Stimulated activated naive CD8-positive, alpha-beta T cell treated with anti-CD3 and anti-CD28 coated beads, Interleukin-15, amount 100 ng/mL, for 72 hours (primary cell): ENCODE results near the gene KDM2A.
"Not testable (repeated sequence)": the region's sequence is repeated elsewhere in the genome, so short reads cannot be mapped to it uniquely, and the experiment has no call there.

ENCODE experiments used
- ATAC-seq: fragments of 150-1000 bp; cut with Tn5 transposase; 2 replicates; pipeline ENCODE4 v1.10.0; 2021; ENCODE audit warnings: mild to moderate bottlenecking, moderate library complexity
- DNase-seq, 2 donors: peaks; one replicate each; pipeline ENCODE4 v3.0.0; 2021 to 2022
- H3K27ac Mint-ChIP-seq, 2 donors: one replicate each; pipeline ENCODE4 v1.8.0; 2022; ENCODE audit warnings: mild to moderate bottlenecking in 2 of 2, mixed read lengths in 2 of 2, moderate library complexity in 2 of 2
- H3K27me3 Mint-ChIP-seq: one replicate; pipeline ENCODE4 v1.8.0; 2022; ENCODE audit warnings: mixed read lengths
- H3K4me1 Mint-ChIP-seq: one replicate; pipeline ENCODE4 v1.8.0; 2022; ENCODE audit warnings: mild to moderate bottlenecking, mixed read lengths
- H3K4me3 Mint-ChIP-seq, 2 donors: one replicate each; pipeline ENCODE4 v1.8.0; 2022; ENCODE audit warnings: mild to moderate bottlenecking in 2 of 2, mixed read lengths in 2 of 2, moderate library complexity in 1 of 2
- H3K9me3 Mint-ChIP-seq, 2 donors: one replicate each; pipeline ENCODE4 v1.8.0; 2022; ENCODE audit warnings: mixed read lengths in 2 of 2

The KDM2A gene

DNA sequence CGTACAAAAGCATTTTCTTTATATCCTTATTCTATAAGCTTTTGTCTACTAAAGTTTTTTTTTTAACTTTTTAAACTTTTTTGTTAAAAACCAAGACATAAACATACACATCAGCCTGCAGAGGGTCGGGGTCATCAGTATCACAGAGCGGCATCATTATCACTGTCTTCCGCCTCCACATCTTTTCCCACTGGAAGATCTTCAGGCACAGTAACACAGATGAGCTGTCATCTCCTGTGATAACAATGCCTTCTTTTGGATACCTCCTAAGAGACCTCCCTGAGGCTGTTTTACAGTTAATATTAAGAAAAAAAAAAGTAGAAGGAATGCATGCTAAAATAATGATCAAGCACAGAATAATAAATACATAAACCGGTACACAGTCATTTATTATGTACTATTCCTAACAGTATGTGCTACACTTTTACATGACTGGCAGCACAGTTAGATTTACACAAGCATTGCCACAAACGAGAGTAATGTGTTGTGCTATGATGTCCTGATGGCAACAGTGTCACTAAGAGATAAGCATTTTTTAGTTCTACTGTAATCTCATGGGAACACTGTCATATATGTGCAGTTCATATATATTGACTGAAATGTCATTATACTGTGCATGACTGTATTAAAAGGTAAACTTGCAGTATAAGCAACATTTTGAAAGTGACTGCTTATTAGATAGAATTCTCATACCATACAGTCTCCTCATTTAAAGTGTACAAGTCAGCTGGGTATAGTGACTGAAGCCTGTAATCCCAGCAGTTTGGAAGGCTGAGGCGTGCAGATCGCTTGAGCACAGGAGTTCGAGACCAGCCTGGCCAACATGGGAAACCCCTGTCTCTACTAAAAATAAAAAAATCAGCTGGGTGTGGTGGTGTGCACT lies 58.6 kb downstream of the KDM2A start:
- no peaks in the 10 kb centered on the region for H3K9me3 Mint-ChIP-seq
- H3K27me3 Mint-ChIP-seq, result no peaks in the 10 kb centered on the region
- peak overlapping the region in 1 of 2 donors; percentile 49 for H3K27ac Mint-ChIP-seq
- ATAC-seq (no peak), DNase-seq (no peak)
- no peak overlapping the region for H3K4me3 Mint-ChIP-seq
- peaks cover 33% of the 10 kb centered on the region for H3K4me1 Mint-ChIP-seq

DNA sequence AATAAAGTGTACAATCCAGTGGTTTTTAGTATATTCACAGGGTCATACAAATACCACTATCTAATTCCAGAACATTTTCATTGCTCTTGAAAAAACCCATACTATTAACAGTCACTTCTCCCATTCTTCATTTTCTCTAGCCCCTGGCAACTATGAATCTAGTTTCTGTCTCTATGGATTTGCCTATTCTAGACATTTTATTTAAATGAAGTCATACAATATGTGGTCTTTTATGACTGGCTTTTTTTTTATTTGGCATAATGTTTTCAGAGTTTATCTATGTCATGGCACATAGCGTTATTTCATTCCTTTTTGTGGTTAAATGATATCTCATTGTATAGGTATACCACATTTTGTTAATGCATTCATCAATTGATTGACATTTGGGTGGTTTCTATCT lies 59.4 kb downstream of the KDM2A start:
- ATAC-seq (no peak), DNase-seq (no peak)
- Mint-ChIP-seq H3K27ac (no peak overlapping the region), H3K9me3 (no peaks in the 10 kb centered on the region), H3K4me3 (no peak overlapping the region), H3K4me1 (peaks cover 33% of the 10 kb centered on the region), H3K27me3 (no peaks in the 10 kb centered on the region)

DNA sequence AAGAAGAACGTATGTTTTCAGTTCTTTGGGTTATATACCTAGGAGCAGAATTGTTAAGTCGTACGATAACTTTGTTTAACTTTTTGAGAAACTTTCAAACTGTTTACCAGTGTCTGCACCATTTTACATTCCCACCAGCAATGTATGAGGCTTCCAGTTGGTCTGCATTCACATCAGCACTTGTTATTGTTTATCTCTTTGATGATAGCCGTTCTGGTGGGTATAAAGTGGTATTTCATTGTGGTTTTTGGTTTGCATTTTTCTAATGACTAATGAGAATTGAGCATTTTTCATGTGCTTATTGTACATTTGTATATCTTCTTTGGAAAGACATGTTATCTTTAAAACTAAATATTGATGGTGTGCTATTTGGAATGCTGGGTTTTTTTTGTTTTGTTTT lies 59.8 kb downstream of the KDM2A start:
- Mint-ChIP-seq H3K4me3 (no peak overlapping the region), H3K27ac (no peak overlapping the region), H3K4me1 (peaks cover 33% of the 10 kb centered on the region), H3K9me3 (no peaks in the 10 kb centered on the region), H3K27me3 (no peaks in the 10 kb centered on the region)
- ATAC-seq (no peak), DNase-seq (no peak)

DNA sequence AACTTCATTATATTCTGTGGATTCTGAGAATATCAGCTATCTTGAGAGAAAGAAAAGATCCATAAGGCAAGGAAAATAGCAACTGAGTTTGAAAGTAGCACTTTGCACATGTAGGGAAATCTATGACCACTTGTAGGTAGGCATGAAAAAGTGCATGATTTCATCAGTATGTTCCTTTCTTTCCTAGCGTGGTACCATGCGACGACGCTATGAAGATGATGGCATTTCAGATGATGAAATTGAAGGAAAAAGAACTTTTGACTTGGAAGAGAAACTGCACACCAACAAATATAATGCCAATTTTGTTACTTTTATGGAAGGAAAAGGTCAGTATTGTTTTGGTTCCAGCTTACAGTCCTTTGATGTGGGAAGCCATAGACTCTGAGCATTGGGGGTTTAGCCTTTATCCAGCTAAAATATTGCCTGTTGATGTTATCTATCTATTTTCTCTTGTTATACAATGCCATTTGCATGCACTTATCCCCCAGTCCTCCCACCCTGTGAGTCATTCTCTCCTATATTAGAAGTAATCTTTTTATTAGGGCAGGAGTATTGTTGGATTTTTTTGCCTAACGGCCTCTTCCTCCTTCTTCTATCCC lies 60.9 kb downstream of the KDM2A start:
- Mint-ChIP-seq H3K9me3 (no peaks in the 10 kb centered on the region), H3K27ac (no peak overlapping the region)
- ATAC-seq, result no peak

DNA sequence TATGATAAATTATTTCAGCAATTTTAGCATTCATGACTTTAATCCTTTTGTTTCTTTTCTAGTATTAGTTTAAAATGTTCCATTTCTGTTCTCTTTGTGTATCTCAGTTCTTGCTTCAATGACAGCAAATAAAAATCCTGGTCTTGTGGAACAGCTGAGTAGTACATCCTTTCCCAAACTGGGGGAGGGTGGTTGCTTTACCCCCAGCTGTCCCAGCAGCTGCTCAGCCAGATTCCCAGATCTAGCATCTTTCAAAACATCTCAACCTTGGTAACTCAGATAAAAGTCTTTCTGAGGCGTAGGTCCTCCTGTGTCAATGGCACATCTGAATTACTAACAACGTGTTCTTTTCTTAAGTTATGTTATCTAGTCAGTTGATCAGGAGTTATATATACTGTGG lies 75.0 kb downstream of the KDM2A start:
- Mint-ChIP-seq H3K27me3 (no peaks in the 10 kb centered on the region), H3K27ac (no peak overlapping the region), H3K4me1 (peaks cover 13% of the 10 kb centered on the region), H3K4me3 (no peak overlapping the region), H3K9me3 (no peaks in the 10 kb centered on the region)
- DNase-seq, result no peak
- ATAC-seq, result no peak

More for the DNA sequence above, 60.9 kb downstream of the KDM2A start:
- Mint-ChIP-seq H3K4me1 (peaks cover 28% of the 10 kb centered on the region), H3K27me3 (no peaks in the 10 kb centered on the region), H3K4me3 (no peak overlapping the region)
- no peak for DNase-seq

DNA sequence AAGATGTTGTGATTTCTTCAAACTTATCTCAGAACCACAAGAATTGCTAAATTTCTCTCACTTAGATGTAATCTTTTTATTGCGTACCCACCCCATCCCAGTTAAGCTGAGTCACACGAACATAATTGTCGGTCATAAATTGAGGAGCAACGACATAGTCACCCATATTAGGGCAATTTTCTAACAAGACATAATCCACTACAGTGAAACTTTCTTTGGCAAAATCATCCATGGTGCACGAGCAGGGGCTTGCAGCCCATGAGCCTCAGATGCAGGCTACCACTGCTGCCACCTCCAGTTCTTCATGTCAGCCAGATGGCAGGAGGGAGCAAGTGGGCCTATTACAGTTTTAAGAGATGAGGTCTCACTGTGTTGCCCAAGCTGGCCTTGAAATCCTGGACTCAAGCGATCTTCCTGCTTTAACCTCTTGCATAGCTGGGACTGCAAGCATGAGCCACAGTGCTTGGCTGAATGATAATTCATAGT lies 77.0 kb downstream of the KDM2A start:
- Mint-ChIP-seq H3K27ac (no peak overlapping the region), H3K9me3 (no peaks in the 10 kb centered on the region), H3K4me1 (no peaks in the 10 kb centered on the region), H3K4me3 (no peak overlapping the region), H3K27me3 (no peaks in the 10 kb centered on the region)
- ATAC-seq, result no peak
- no peak for DNase-seq

DNA sequence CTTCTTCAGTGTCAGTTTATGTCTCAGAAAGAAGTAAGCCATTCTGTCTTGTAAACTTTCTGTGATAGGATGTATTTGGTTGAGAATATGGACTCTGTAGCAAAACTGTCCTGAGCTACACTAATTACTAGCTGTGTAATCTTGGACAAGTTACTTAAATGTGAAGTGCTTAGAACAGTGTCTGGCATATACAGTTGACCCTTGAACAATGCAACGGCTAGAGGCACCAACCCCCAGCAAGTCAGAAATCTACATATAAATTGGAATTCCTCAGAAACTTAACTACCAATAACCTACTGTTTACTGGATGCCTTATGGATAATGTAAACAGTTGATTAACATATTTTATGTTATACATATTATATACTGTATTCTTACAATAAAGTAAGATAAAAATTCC lies 78.5 kb downstream of the KDM2A start:
- Mint-ChIP-seq H3K27ac (no peak overlapping the region), H3K4me1 (no peaks in the 10 kb centered on the region), H3K9me3 (no peaks in the 10 kb centered on the region), H3K4me3 (no peak overlapping the region), H3K27me3 (no peaks in the 10 kb centered on the region)
- ATAC-seq (no peak), DNase-seq (no peak)

DNA sequence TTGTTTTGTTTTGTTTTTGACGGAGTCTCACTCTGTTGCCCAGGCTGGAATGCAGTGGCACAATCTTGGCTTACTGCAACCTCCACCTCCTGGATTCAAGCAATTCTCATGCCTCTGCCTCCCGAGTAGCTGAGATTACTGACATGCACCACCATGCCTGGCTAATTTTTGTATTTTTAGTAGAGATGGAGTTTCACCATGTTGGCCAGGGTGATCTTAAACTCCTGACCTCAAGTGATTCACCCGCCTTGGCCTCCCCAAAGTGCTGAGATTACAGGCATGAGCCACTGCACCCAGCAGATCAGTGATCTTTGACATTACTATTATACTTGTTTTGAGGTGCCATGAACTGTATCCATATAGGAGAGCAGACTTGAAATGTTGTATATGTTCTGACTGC lies 79.7 kb downstream of the KDM2A start:
- not testable (repeated sequence) for H3K27me3 Mint-ChIP-seq, H3K4me3 Mint-ChIP-seq, DNase-seq, H3K9me3 Mint-ChIP-seq, ATAC-seq, H3K4me1 Mint-ChIP-seq, H3K27ac Mint-ChIP-seq

DNA sequence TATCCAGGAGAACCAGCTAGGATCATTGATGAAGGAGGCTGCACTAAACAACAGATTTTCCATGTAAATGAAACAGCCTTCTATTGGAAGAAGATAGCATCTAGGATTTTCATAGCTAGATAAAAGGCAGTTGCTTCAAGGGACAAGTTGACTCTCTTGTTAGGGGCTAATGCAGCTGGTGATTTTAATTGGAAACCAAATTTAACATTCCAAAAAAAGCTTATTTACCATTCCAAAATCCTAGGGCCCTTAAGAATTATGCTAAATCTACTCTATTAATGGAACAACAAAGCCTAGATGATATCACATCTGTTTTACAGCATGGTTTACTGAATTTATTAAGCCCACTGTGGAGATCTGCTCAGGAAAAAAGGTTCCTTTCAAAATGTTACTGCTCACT lies 80.7 kb downstream of the KDM2A start:
- H3K27ac Mint-ChIP-seq, result no peak overlapping the region
- no peaks in the 10 kb centered on the region for H3K9me3 Mint-ChIP-seq
- H3K27me3 Mint-ChIP-seq, result no peaks in the 10 kb centered on the region
- H3K4me1 Mint-ChIP-seq, result no peaks in the 10 kb centered on the region
- DNase-seq (no peak), ATAC-seq (no peak)
- no peak overlapping the region for H3K4me3 Mint-ChIP-seq

DNA sequence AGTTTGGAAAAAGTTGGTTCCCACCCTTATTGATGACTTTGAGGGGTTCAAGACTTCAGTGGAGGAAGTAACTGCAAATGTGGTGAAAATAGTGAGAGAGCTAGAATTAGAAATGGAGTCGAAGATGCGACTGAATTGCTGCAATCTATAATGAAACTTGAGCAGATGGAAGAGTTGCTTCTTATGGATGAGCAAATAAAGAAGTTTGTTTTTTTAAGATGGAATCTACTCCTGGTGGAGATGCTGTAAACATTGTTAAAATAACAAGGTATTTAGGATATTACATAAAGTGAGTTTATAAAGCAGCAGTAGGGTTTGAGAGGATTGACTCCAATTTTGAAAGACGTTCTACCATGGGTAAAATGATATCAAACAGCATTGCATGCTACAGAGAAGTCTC lies 83.0 kb downstream of the KDM2A start:
- ATAC-seq (no peak), DNase-seq (no peak)
- H3K27me3 Mint-ChIP-seq, result no peaks in the 10 kb centered on the region
- no peak overlapping the region for H3K27ac Mint-ChIP-seq
- H3K4me1 Mint-ChIP-seq, result no peaks in the 10 kb centered on the region
- H3K9me3 Mint-ChIP-seq, result no peaks in the 10 kb centered on the region
- no peak overlapping the region for H3K4me3 Mint-ChIP-seq

DNA sequence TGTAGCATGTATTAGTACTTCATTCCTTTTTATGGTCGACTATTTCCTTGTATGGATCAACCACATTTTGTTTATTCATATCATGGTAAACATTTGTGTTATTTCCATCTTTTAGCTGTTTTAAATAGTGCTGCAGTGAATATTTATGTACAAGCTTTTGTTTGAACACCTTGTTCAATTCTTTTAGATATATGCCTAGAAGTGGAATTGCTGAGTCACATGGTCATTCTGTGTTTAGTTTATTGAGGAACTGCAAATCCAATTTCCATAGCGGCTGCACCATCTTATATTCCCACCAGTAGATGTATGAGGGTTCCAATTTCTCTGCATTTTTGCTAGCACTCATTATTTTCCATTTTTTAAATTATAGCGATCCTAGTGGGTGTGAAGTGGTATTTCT lies 85.8 kb downstream of the KDM2A start:
- Mint-ChIP-seq H3K9me3 (no peaks in the 10 kb centered on the region), H3K27ac (no peak overlapping the region), H3K27me3 (no peaks in the 10 kb centered on the region), H3K4me3 (no peak overlapping the region), H3K4me1 (no peaks in the 10 kb centered on the region)
- ATAC-seq, result no peak
- no peak for DNase-seq

DNA sequence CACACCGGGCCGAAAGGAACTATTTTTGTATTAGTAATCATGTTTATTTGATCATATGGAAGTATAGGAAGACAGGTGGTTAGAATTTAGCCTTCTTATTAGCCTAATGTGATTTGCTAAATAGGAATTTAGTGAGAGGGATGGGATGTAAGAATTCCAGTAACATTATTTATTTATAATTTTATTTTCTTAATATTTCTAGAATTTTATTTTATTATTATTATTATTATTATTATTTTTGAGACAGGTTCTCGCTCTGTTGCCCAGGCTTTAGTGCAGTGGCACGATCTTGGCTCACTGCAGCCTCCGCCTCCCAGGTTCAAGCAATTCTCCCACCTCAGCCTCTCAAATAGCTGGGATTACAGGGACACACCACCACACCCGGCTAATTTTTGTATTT lies 90.2 kb downstream of the KDM2A start:
- H3K27me3 Mint-ChIP-seq, H3K9me3 Mint-ChIP-seq, H3K4me3 Mint-ChIP-seq, H3K27ac Mint-ChIP-seq, DNase-seq, ATAC-seq: not testable (repeated sequence)
- H3K4me1 Mint-ChIP-seq, result peaks cover 16% of the 10 kb centered on the region

DNA sequence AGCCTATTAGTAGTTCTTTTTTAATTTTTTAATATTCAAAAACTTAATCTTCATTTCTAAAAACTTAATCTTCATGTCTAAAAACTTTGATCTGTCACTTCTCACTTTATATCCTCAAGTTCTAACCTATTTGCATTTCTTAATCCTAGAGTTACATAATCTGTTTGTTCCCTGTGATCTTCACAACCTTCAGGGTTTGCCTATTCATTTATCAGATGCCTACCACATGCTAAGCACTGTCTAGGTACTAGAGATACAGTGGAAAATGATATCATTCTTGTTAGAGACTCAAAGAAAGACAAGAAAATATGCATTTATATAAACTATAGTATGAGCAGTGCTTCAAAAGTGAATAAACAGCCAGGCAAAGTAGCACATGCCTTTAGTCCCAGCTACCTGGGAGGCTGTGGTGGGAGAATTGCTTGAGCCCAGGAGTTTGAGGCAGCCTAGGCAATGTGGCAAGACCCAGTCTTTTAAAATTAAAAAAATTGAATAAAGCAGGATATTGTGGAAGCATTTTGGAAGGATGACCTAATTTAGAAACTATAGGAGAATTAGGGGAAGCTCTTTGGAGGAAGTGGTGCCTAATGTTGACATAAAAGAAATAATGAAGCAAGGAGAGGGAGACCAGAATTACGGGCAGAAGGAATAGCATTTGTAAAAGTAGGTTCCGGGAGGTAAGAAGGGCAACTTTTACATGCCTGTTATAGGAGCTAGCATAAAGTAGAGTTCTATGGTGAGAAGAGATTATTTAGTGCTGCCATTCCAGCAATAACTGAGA lies 92.8 kb downstream of the KDM2A start:
- DNase-seq (no peak), ATAC-seq (no peak)
- H3K4me3 Mint-ChIP-seq, result no peak overlapping the region
- no peaks in the 10 kb centered on the region for H3K9me3 Mint-ChIP-seq
- H3K27me3 Mint-ChIP-seq, result no peaks in the 10 kb centered on the region
- H3K27ac Mint-ChIP-seq, result peak overlapping the region in 1 of 2 donors; percentile 52
- H3K4me1 Mint-ChIP-seq, result peaks cover 16% of the 10 kb centered on the region

DNA sequence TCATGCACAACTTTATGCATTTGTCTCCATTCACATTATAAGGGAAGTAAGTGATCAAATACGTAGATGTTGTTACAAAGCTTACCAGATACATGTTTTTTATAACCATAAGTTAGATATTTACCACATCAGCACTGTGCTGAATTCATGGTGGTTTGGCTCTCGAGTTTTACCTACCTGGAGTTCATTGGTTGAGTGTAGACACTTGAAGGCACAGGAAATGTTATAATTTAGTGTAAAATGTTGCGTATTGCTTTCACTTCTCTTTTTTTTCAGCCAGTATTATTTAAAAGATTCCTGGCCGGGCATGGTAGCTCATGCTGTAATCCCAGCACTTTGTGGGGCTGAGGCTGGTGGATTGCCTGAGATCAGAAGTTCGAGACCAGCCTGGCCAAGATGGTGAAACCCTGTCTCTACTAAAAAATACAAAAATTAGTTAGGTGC lies 94.1 kb downstream of the KDM2A start:
- DNase-seq, result no peak
- no peak overlapping the region for H3K27ac Mint-ChIP-seq
- peaks cover 16% of the 10 kb centered on the region for H3K4me1 Mint-ChIP-seq
- no peak for ATAC-seq
- no peaks in the 10 kb centered on the region for H3K9me3 Mint-ChIP-seq
- no peak overlapping the region for H3K4me3 Mint-ChIP-seq
- H3K27me3 Mint-ChIP-seq, result no peaks in the 10 kb centered on the region

DNA sequence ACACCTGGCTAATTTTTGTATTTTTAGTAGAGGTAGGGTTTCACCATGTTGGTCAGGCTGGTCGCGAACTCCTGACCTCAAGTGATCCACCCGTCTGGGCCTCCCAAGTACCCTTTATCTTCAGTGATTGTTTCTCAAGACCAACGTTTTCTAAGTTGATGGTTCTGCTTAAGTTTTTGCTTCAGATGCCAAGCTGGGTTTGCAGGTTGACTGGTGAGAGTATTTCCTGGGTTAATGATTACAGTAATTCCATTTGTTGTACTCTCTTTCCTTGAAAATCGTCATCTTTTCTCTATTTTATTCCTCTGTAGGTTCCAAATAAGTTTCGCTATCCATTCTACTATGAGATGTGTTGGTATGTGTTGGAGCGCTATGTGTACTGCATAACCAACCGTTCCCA lies 108.7 kb downstream of the KDM2A start:
- no peak for ATAC-seq
- Mint-ChIP-seq H3K9me3 (no peaks in the 10 kb centered on the region), H3K4me3 (no peak overlapping the region), H3K27ac (no peak overlapping the region), H3K27me3 (no peaks in the 10 kb centered on the region), H3K4me1 (no peaks in the 10 kb centered on the region)
- DNase-seq, result no peak

DNA sequence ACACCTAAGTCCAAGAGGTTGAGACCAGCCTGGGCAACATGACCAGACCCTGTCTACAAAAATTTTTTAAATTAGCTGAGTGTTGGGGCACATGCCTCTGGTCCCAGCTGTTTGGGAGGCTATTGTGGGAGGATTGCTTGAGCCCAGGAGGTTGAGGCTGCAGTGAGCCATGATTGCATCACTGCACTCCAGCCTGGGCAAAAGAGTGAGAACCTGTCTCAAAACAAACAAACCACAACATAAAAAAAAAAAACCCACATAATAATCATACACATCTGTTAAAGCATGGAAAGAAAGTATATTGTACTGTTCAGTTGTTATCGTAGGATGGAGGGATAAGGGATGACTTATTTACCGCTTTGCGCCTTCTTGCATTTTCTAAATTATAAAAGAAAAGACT lies 111.3 kb downstream of the KDM2A start:
- H3K27me3 Mint-ChIP-seq, result no peaks in the 10 kb centered on the region
- H3K4me3 Mint-ChIP-seq, result no peak overlapping the region
- DNase-seq, result no peak
- peaks cover 15% of the 10 kb centered on the region for H3K4me1 Mint-ChIP-seq
- ATAC-seq, result no peak
- peak overlapping the region; percentile 19 to 65 for H3K27ac Mint-ChIP-seq
- H3K9me3 Mint-ChIP-seq, result no peaks in the 10 kb centered on the region
